ENCODE measurements around the gene JADE1.

Gene JADE1

DNA sequence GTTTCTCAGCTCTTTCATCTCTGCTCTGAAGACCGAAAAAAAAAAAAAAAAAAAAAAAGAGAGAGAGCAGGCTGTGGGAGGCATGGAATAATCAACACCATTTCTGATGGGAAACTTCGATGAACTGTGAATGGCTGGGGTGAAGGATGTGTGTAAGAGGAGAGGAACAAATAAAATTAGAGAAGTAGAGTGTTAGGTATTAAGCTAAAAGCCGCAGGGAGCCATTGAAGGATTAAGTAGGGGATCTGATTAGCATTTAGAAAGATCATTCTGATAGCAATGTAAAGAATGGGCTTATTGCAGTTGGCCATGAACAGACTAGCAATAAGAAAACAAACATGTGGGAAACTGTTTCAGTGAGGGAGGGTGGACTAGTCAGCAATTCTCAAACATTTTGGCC is 33.6 kb upstream of the JADE1 start:
- no peak overlapping the region for H3K4me3 ChIP-seq (replicated peaks in 1 of 2; ENCODE audit: low read depth in 2 of 2, low read length in 2 of 2)
- no peak for DNase-seq (ENCODE audit: low read depth in 2 of 2)
- TF ChIP-seq, protein P1, sequence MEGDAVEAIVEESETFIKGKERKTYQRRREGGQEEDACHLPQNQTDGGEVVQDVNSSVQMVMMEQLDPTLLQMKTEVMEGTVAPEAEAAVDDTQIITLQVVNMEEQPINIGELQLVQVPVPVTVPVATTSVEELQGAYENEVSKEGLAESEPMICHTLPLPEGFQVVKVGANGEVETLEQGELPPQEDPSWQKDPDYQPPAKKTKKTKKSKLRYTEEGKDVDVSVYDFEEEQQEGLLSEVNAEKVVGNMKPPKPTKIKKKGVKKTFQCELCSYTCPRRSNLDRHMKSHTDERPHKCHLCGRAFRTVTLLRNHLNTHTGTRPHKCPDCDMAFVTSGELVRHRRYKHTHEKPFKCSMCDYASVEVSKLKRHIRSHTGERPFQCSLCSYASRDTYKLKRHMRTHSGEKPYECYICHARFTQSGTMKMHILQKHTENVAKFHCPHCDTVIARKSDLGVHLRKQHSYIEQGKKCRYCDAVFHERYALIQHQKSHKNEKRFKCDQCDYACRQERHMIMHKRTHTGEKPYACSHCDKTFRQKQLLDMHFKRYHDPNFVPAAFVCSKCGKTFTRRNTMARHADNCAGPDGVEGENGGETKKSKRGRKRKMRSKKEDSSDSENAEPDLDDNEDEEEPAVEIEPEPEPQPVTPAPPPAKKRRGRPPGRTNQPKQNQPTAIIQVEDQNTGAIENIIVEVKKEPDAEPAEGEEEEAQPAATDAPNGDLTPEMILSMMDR (IDR thresholded peaks at IDR 0.05; ENCODE audit: low read depth, low read length): no peak

DNA sequence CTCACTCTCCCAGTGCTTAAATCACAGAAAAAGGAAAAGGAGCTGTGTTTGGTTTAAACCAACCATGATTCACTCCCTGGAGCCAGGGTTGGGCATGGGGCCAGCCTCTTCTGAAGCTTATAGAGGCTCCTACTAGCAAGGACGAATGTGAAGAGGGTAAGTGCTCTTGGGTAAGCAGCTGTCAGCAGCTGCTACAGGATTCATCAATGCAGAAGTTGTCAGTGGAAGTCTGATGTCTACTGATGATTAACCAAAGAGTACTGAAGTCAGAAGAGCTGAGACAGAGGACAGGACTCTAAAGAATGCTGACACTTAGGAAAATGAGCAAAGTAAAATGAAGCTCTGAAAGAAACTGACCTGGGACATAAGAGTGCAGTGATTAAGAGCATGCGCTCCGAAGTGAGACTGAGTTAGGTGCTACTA is 32.7 kb upstream of the JADE1 start:
- peak; percentile 91 to 93 for DNase-seq (ENCODE audit: low read depth in 2 of 2)
- TF ChIP-seq, protein P1 (IDR thresholded peaks at IDR 0.05; ENCODE audit: low read depth, low read length): no peak
- no peak overlapping the region for H3K4me3 ChIP-seq (replicated peaks in 1 of 2; ENCODE audit: low read depth in 2 of 2, low read length in 2 of 2)

DNA sequence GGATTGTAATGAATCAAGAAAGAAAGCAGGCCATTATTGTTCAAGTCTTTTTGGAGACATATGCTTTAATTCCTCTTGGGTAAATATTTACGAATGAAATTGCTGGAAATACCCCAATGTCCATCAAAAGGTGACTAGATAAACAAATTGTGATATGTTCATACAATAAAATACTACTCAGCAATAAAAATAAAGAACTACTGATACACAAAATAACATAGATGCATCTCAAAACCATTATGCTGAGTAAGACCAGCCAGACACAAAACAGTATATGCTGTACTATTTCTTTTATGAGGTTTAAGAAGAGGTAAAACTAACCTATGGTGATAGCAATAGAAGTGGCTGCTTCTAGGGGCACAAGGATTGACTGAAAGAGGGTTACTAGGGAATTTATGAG is 28.8 kb upstream of the JADE1 start:
- TF ChIP-seq, protein P1 (IDR thresholded peaks at IDR 0.05; ENCODE audit: low read depth, low read length): no peak
- no peak for DNase-seq (ENCODE audit: low read depth in 2 of 2)
- no peak overlapping the region for H3K4me3 ChIP-seq (replicated peaks in 1 of 2; ENCODE audit: low read depth in 2 of 2, low read length in 2 of 2)

DNA sequence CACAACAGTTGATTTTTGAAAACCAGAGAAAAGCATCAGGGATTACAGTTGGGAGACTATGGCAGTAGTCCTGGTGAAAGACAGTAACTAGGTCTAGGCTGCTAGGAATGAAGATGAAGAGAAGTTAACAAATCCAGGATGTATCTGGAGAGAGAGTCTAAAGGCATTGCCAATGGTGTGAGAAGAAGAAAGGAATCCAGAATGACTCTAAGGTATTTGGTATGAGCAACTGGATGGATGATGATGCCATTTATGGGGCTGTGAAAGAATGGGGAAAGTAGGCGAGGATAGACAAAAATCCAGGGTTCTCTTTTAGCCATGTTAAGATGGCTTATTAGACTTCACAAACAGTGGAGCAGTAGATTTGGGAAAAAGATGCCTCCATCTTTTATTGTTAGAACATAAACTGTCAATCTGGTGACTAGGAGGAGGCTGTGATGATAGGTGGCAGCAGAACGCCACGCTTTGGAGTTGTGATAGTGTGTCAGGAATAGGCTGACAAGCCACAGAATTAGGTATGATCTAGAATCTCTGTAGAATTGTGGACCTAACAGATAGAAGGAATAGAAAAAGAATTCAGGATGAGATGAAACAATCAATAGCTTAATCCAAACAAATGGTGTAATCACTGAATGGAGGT is 27.3 kb upstream of the JADE1 start:
- TF ChIP-seq, protein P1 (IDR thresholded peaks at IDR 0.05; ENCODE audit: low read depth, low read length): no peak
- peak in 1 of 2 donors; percentile 10 for DNase-seq (ENCODE audit: low read depth in 2 of 2)

DNA sequence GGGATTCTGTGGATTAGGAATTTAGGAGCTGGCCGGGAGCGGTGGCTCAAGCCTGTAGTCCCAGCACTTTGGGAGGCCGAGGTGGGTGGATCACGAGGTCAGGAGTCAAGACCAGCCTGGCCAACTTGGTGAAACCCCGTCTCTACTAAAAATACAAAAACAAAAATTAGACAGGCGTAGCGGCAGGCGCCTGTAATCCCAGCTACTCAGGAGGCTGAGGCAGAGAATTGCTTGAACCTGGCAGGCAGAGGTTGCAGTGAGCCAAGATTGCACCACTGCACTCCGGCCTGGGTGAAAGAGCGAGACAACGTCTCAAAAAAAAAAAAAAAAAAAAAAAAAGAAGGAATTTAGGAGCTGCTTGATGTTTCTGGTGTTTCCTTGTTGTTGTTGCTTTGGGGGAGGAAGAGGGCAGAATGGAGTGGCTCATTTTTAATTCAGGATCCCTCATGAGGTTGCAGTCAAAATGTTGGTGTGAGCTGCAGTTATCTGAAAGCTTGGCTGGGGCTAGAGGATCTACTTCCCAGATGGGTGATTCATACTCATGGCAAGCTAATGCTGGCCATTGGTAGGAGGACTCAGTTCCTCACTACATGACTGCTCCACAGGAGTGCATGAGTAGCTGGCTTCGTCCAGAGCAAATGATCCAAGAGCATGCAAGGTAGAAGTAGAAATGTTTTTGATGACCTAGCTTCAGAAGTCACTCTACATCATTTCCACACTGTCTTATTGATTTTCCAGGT is 26.5 kb upstream of the JADE1 start:
- peak; percentile 53 to 78 for DNase-seq (ENCODE audit: low read depth in 2 of 2)
- TF ChIP-seq, protein P1 (IDR thresholded peaks at IDR 0.05; ENCODE audit: low read depth, low read length): no peak
- no peak overlapping the region for H3K4me3 ChIP-seq (replicated peaks in 1 of 2; ENCODE audit: low read depth in 2 of 2, low read length in 2 of 2)

More for the DNA sequence above, 27.3 kb upstream of the JADE1 start:
- no peak overlapping the region for H3K4me3 ChIP-seq (replicated peaks in 1 of 2; ENCODE audit: low read depth in 2 of 2, low read length in 2 of 2)

DNA sequence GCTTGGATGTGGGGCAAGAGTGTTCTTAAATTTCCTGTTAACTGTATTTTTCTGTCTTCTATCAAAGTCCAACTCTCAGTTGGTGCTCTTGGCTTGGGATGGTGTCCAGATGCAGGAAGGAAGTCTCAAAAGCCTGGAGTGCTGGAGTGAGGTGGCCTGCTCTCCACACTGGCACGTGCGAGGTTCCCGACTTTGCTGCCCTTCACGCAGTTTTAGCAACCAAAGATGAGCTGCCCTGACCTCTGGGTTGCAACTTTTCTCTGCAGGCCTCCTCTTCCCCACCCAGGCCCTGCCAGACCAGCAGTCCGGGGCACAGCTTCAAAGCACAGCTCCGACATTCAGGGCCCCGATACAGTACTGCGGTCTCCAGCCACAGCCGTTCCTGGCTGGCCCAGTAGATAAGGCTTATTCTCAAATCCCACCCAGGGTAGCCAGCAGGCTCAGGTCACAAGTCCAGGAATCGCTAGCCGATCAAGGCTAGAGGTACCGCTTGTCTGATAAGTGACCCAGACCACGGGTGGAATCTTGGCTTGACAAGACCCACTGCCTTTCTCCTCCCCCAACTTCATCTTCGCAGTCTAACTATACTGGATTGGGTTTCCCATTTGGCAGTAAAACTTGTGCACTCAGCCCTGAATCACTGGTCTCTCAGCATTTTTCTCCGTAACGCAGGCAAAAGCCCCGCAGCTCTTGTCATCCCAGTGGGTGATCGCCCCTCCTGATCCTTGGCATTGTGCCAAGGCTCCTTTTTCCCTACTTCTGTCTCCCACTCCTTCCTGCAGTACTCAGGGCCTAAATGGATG is 21.8 kb upstream of the JADE1 start:
- no peak overlapping the region for H3K4me3 ChIP-seq (replicated peaks in 1 of 2; ENCODE audit: low read depth in 2 of 2, low read length in 2 of 2)
- DNase-seq (ENCODE audit: low read depth in 2 of 2): peak in 1 of 2 donors; percentile 48
- TF ChIP-seq, protein P1 (IDR thresholded peaks at IDR 0.05; ENCODE audit: low read depth, low read length): no peak
